HCT116 (cell line): ENCODE data around the gene TMEM63B. TPM values are rescaled to one million over a fixed set of nuclear protein-coding genes. Genes with fewer than 3 reads are reported as not detected.

Source experiments
- ATAC-seq: fragments of 200-7000 bp; cut with Tn5 transposase; 2 replicates; pipeline ENCODE4 v1.9.1; 2020; ENCODE audit warnings: mild to moderate bottlenecking, moderate library complexity
- BruUV-seq: library from RNA; stranded (reverse); fragments of 400-500 nt; replicated peaks from 2 replicates; lab custom pipeline; 2021; lab: Mats Ljungman, UMichigan
- CTCF ChIA-PET: fragments of 300-600 bp; sonication (Branson Sonifier 250); formaldehyde crosslinking; loops from one replicate; lab custom pipeline; 2021; ENCODE audit warnings: antibody characterized with exemption; lab: Charles Lee
- POLR2A ChIA-PET: fragments of 300-600, 350-600 bp; sonication (Branson Sonifier 250); formaldehyde crosslinking; loops from one replicate; lab custom pipeline; 2021; ENCODE audit warnings: antibody characterized with exemption; lab: Charles Lee
- RAD21 ChIA-PET, 2 experiments: fragments of 300-600 bp; sonication (Branson Sonifier 250); formaldehyde crosslinking; loops; one replicate each; lab custom pipeline; 2023; ENCODE audit warnings: low total read pairs in 2 of 2; ENCODE audit not compliant: uncharacterized antibody in 2 of 2, unreplicated experiment in 2 of 2, low non-redundant PET in 1 of 2; lab: Charles Lee
- DNase-seq: peaks from one replicate; pipeline ENCODE4 v3.0.0-alpha.2; 2010; ENCODE audit warnings: low read depth, low spot score
- H2AFZ ChIP-seq: fragments of 200-600 bp; shearing (Covaris generic), sonication (generic); 2 replicates; pipeline ENCODE4 v1.6.1; 2017; ENCODE audit warnings: low read depth, mixed run types, mixed read lengths, antibody characterized with exemption, low read length; ENCODE audit not compliant: poor library complexity, severe bottlenecking
- H3K27ac ChIP-seq: 2 replicates; pipeline ENCODE4 v1.5.1; 2012; ENCODE audit warnings: low read depth, low read length
- H3K27me3 ChIP-seq: fragments of 200-600 bp; sonication (generic); 2 replicates; pipeline ENCODE4 v1.6.1; 2016; ENCODE audit warnings: mixed run types, low read length, mixed read lengths; ENCODE audit not compliant: insufficient read depth
- H3K36me3 ChIP-seq, 2 experiments: fragments of 200-500 bp in 1 of 2; fragments of 200-600 bp in 1 of 2; sonication (Bioruptor generic) in 1 of 2; sonication (generic) in 1 of 2; 2 replicates each; pipeline versions ENCODE4 v1.5.1 to v1.6.1; 2014 to 2016; ENCODE audit warnings: low read length in 2 of 2, inconsistent platforms in 1 of 2, mixed read lengths in 1 of 2, mixed run types in 1 of 2; ENCODE audit not compliant: insufficient read depth in 2 of 2, control insufficient read depth in 1 of 2
- H3K4me1 ChIP-seq, 2 experiments: fragments of 200-600 bp in 1 of 2; sonication (generic) in 1 of 2; 2 replicates each; pipeline versions ENCODE4 v1.5.1 to v1.6.1; 2012 to 2017; ENCODE audit warnings: low read length in 2 of 2, inconsistent platforms in 1 of 2, mild to moderate bottlenecking in 1 of 2, mixed read lengths in 1 of 2, mixed run types in 1 of 2, moderate library complexity in 1 of 2; ENCODE audit not compliant: insufficient read depth in 2 of 2, control insufficient read depth in 1 of 2
- H3K4me2 ChIP-seq: fragments of 200-600 bp; sonication (generic); 2 replicates; pipeline ENCODE4 v1.6.1; 2017; ENCODE audit warnings: mixed run types, low read length, mixed read lengths
- H3K4me3 ChIP-seq, 2 experiments: fragments of 200-600 bp in 1 of 2; sonication (generic) in 1 of 2; replicated peaks in 1 of 2; 2 replicates each; pipeline ENCODE4 v1.5.1; 2011 to 2016; ENCODE audit warnings: low read length in 2 of 2, control low read depth in 1 of 2, low read depth in 1 of 2, mild to moderate bottlenecking in 1 of 2, mixed read lengths in 1 of 2, mixed run types in 1 of 2
- H3K79me2 ChIP-seq: fragments of 200-600 bp; sonication (generic); 2 replicates; pipeline ENCODE4 v1.6.1; 2017; ENCODE audit warnings: mild to moderate bottlenecking, mixed run types, low read length, moderate library complexity, mixed read lengths; ENCODE audit not compliant: insufficient read depth
- H3K9ac ChIP-seq: fragments of 200-600 bp; sonication (generic); 2 replicates; pipeline ENCODE4 v1.6.1; 2016; ENCODE audit warnings: low read length, mixed read lengths
- H3K9me2 ChIP-seq: fragments of 200-600 bp; sonication (generic), shearing (Covaris generic); 2 replicates; pipeline ENCODE4 v1.6.1; 2017; ENCODE audit warnings: mixed run types, mild to moderate bottlenecking, moderate library complexity; ENCODE audit not compliant: insufficient read depth
- H3K9me3 ChIP-seq, 2 experiments: fragments of 200-500 bp in 1 of 2; fragments of 200-600 bp in 1 of 2; sonication (Bioruptor generic) in 1 of 2; sonication (generic) in 1 of 2; 2 replicates each; pipeline ENCODE4 v1.6.1; 2014 to 2017; ENCODE audit warnings: low read length in 2 of 2, mixed read lengths in 2 of 2, inconsistent platforms in 1 of 2, low read depth in 1 of 2, mild to moderate bottlenecking in 1 of 2, mixed run types in 1 of 2, moderate library complexity in 1 of 2; ENCODE audit not compliant: control insufficient read depth in 1 of 2, insufficient read depth in 1 of 2
- H4K20me1 ChIP-seq: fragments of 200-600 bp; sonication (generic), shearing (Covaris generic); 2 replicates; pipeline ENCODE4 v1.6.1; 2017; ENCODE audit warnings: mixed run types, mild to moderate bottlenecking, moderate library complexity; ENCODE audit not compliant: insufficient read depth
- EZH2 ChIP-seq: fragments of 200-600 bp; sonication (generic); IDR thresholded peaks from 2 replicates; pipeline ENCODE4 v1.6.1; 2017; ENCODE audit warnings: antibody characterized with exemption, mixed run types
- MAX ChIP-seq: IDR thresholded peaks from 2 replicates; pipeline ENCODE4 v1.6.1; 2012
- POLR2A ChIP-seq: IDR thresholded peaks from 2 replicates; pipeline ENCODE4 v1.7.0; 2011; ENCODE audit warnings: borderline replicate concordance; ENCODE audit not compliant: insufficient read depth, insufficient read length; ENCODE audit errors: extremely low read depth
- RAD21 ChIP-seq: IDR thresholded peaks from 2 replicates; pipeline ENCODE4 v1.6.1; 2012; ENCODE audit warnings: low read depth, mild to moderate bottlenecking
- SP1 ChIP-seq: IDR thresholded peaks from 2 replicates; pipeline ENCODE4 v1.6.1; 2012; ENCODE audit warnings: low read depth
- YY1 ChIP-seq: IDR thresholded peaks from 2 replicates; pipeline ENCODE4 v1.6.1; 2011; ENCODE audit warnings: low read length, low read depth, moderate library complexity, mild to moderate bottlenecking; ENCODE audit not compliant: insufficient replicate concordance; ENCODE audit errors: extremely low read depth
- ZFX ChIP-seq: fragments of 450-650 bp; IDR thresholded peaks from 2 replicates; pipeline ENCODE4 v1.6.1; 2017
- ZNF274 ChIP-seq: fragments of 200-500 bp; sonication (Bioruptor generic); IDR thresholded peaks from 2 replicates; pipeline ENCODE4 v1.6.1; 2014; ENCODE audit warnings: mild to moderate bottlenecking, low read depth, low read length, inconsistent platforms
- intact Hi-C: fragments of 100-400 bp; cut with micrococcal nuclease; formaldehyde crosslinking; loops from 2 replicates; pipeline ENCODE4 v1.10.0; 2022
- total RNA-seq: library from RNA; stranded (reverse); gene quantifications from one replicate; pipeline ENCODE4 v1.2.1, GENCODE V29; 2021; ENCODE audit not compliant: unreplicated experiment
- TF ChIP-seq, protein P1 (sequence below): IDR thresholded peaks from 2 replicates; pipeline ENCODE4 v1.6.1; 2012

TMEM63B gene
- total RNA-seq, 1 experiment from 2014 or later = 58.2 TPM

- H3K4me1 ChIP-seq = peaks cover 0 to 6% of the 10 kb centered on the region in 2 experiments; a peak in 1 of 4 replicates
- no peaks in the 10 kb centered on the region for H4K20me1 ChIP-seq
- no peaks in the 10 kb centered on the region for H3K9me3 ChIP-seq
- no peak overlapping the region for H3K4me2 ChIP-seq
- no peak overlapping the region for H2AFZ ChIP-seq
- TF ChIP-seq ZNF274 = no peak
- TF ChIP-seq, protein P1, sequence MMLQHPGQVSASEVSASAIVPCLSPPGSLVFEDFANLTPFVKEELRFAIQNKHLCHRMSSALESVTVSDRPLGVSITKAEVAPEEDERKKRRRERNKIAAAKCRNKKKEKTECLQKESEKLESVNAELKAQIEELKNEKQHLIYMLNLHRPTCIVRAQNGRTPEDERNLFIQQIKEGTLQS = no peak
- no peak for TF ChIP-seq SP1
- no peak for TF ChIP-seq ZFX
- TF ChIP-seq EZH2 = no peak
- no peak for TF ChIP-seq MAX
- no peak for TF ChIP-seq RAD21
- TF ChIP-seq YY1 = no peak
- ChIA-PET POLR2A (no interaction called here), RAD21 (no interaction called here), CTCF (no interaction called here)
- ATAC-seq (no peak), DNase-seq (no peak)
- no peak overlapping the region for H3K9ac ChIP-seq
- H3K27ac ChIP-seq = no peak overlapping the region
- no peaks in the 10 kb centered on the region for H3K79me2 ChIP-seq
- H3K9me2 ChIP-seq = no peaks in the 10 kb centered on the region
- peaks cover 15 to 17% of the 10 kb centered on the region in 2 experiments; a peak in 3 of 4 replicates for H3K36me3 ChIP-seq
- intact Hi-C loops = no loop called here
- H3K27me3 ChIP-seq = no peaks in the 10 kb centered on the region
- H3K4me3 ChIP-seq = no peak overlapping the region
- BruUV-seq = no TSS peak
Measured at GRCh38 chr6:44149369-44150012, 22.1 kb downstream of the TMEM63B start.

DNA sequence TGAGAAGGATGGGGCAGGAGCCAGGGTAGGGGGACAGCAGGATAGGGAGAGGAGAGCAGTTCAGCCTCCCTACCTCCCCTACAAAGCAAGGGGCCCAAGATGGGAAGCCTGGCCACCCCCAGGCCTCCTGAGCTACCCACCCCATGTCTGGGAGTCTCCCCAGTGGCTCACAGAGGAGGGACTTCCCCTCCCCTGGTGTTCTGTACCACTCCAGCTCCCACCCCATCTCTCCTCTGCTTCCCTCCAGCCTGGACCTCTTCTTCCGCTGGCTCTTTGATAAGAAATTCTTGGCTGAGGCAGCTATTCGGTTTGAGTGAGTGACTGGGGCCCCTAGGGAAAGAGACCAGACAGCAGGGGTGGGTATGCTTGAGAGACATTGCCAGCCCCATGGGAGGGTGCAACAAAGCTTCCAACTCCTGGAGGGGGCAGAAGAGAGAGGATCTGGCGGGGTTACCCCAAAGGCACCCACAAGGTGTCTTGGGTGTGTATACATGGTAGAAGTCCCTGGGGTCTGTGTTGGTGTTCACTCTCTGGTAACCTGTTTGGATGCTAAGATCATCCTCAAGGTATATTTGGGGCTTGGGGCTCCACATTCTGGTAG, 23.1 kb downstream of the TMEM63B start:
- ChIA-PET CTCF (no interaction called here), POLR2A (no interaction called here), RAD21 (no interaction called here)
- Histone ChIP-seq H3K4me3 (no peak overlapping the region), H3K9ac (no peak overlapping the region), H4K20me1 (no peaks in the 10 kb centered on the region), H2AFZ (no peak overlapping the region), H3K4me2 (no peak overlapping the region), H3K79me2 (no peaks in the 10 kb centered on the region), H3K9me2 (no peaks in the 10 kb centered on the region), H3K27ac (no peak overlapping the region), H3K9me3 (no peaks in the 10 kb centered on the region), H3K27me3 (no peaks in the 10 kb centered on the region), H3K4me1 (peaks cover 0 to 6% of the 10 kb centered on the region in 2 experiments; a peak in 1 of 4 replicates), H3K36me3 (peaks cover 15% of the 10 kb centered on the region in 2 experiments; a peak in 3 of 4 replicates)
- DNase-seq (no peak), ATAC-seq (no peak)
- no TSS peak for BruUV-seq
- intact Hi-C loops = no loop called here
- TF ChIP-seq POLR2A = no peak
